K562 (cell line): ENCODE measurements around the gene ARID5B. TPM values are rescaled to one million over a fixed set of nuclear protein-coding genes. Genes with fewer than 3 reads are reported as not detected.

Experiments used
- ATAC-seq: fragments of 200-7000 bp; cut with Tn5 transposase; 3 replicates; pipeline ENCODE4 v1.9.1; 2020; ENCODE audit warnings: moderate library complexity
- BruUV-seq: library from RNA; stranded (reverse); fragments of 400-500 nt; replicated peaks from 2 replicates; lab custom pipeline; 2021; lab: Mats Ljungman, UMichigan
- CTCF ChIA-PET: fragments of 300-600 bp; formaldehyde crosslinking; extraction: SDS; loops from one replicate; lab custom pipeline; 2021; ENCODE audit warnings: low intra/inter-chr PET ratio; lab: Yijun Ruan, JAX
- POLR2A ChIA-PET: fragments of 300-600, 350-650 bp; sonication (Branson Sonifier 250); formaldehyde crosslinking; extraction: SDS; loops from one replicate; lab custom pipeline; 2021; ENCODE audit warnings: antibody characterized with exemption, inconsistent platforms; lab: Yijun Ruan, JAX
- DNase-seq, 4 experiments: peaks; one replicate each; pipeline versions ENCODE4 v3.0.0 to v3.0.0-alpha.2; 2011 to 2018; ENCODE audit warnings: low spot score in 3 of 4, mixed read lengths in 3 of 4; ENCODE audit errors: extremely low read depth in 1 of 4
- FAIRE-seq: peaks from 2 replicates; lab custom pipeline; 2011; peaks lifted over from hg19 to GRCh38; lab: Jason Lieb, UNC
- H2AFZ ChIP-seq: 2 replicates; pipeline ENCODE4 v1.6.0; 2011; ENCODE audit warnings: low read depth, low read length, control low read depth, inconsistent platforms
- H3K27ac ChIP-seq: fragments of 200-600 bp; 3 replicates; pipeline ENCODE4 v1.8.0; 2011; ENCODE audit warnings: low read depth, mild to moderate bottlenecking, control low read depth, inconsistent platforms, low read length, moderate library complexity, mixed read lengths; ENCODE audit errors: extremely low read depth
- H3K27me3 ChIP-seq, 2 experiments: fragments of 300-600 bp in 1 of 2; 2 replicates in 1 of 2; 3 replicates in 1 of 2; pipeline versions ENCODE4 v1.6.0 to v1.8.0; 2011; ENCODE audit warnings: inconsistent platforms in 2 of 2, low read length in 2 of 2, mild to moderate bottlenecking in 1 of 2, mixed read lengths in 1 of 2, moderate library complexity in 1 of 2; ENCODE audit not compliant: control insufficient read depth in 2 of 2, insufficient read depth in 2 of 2
- H3K36me3 ChIP-seq: fragments of 300-600 bp; 3 replicates; pipeline ENCODE4 v1.8.0; 2011; ENCODE audit warnings: mild to moderate bottlenecking, low read length, inconsistent platforms; ENCODE audit not compliant: control insufficient read depth, insufficient read depth
- H3K4me1 ChIP-seq, 2 experiments: fragments of 200-600 bp in 1 of 2; replicated peaks in 1 of 2; 2 replicates in 1 of 2; 3 replicates in 1 of 2; pipeline versions ENCODE4 v1.5.1 to v1.8.0; 2011; ENCODE audit warnings: inconsistent platforms in 2 of 2, low read length in 2 of 2, mild to moderate bottlenecking in 1 of 2, mixed read lengths in 1 of 2, moderate library complexity in 1 of 2; ENCODE audit not compliant: control insufficient read depth in 2 of 2, insufficient read depth in 2 of 2
- H3K4me2 ChIP-seq: 2 replicates; pipeline ENCODE4 v1.6.1; 2011; ENCODE audit warnings: low read length, control low read depth, inconsistent platforms, mixed read lengths; ENCODE audit not compliant: insufficient read depth
- H3K4me3 ChIP-seq: fragments of 200-600 bp; sonication (generic), shearing (Covaris generic); 2 replicates; pipeline ENCODE4 v1.5.1; 2016; ENCODE audit warnings: control low read depth, inconsistent platforms
- H3K79me2 ChIP-seq: fragments of 200-600 bp; 3 replicates; pipeline ENCODE4 v1.8.0; 2011; ENCODE audit warnings: low read length, inconsistent platforms; ENCODE audit not compliant: control insufficient read depth, insufficient read depth
- H3K9ac ChIP-seq, 2 experiments: 2 replicates each; pipeline versions ENCODE4 v1.6.0 to v1.6.1; 2011; ENCODE audit warnings: low read depth in 2 of 2, low read length in 2 of 2, control low read depth in 1 of 2, inconsistent platforms in 1 of 2, mild to moderate bottlenecking in 1 of 2, mixed read lengths in 1 of 2; ENCODE audit not compliant: insufficient read depth in 1 of 2
- H3K9me1 ChIP-seq: one replicate; pipeline ENCODE4 v1.6.0; 2011; ENCODE audit warnings: inconsistent platforms, mild to moderate bottlenecking, low read length, moderate library complexity; ENCODE audit not compliant: control insufficient read depth, insufficient read depth
- H3K9me3 ChIP-seq: replicated peaks from 2 replicates; pipeline ENCODE4 v1.5.1; 2011; ENCODE audit warnings: low read depth, low read length, inconsistent platforms; ENCODE audit not compliant: control insufficient read depth, insufficient read depth
- H4K20me1 ChIP-seq: replicated peaks from 2 replicates; pipeline ENCODE4 v1.6.1; 2011; ENCODE audit warnings: low read length, inconsistent platforms, mixed read lengths; ENCODE audit not compliant: control insufficient read depth, insufficient read depth
- DMBX1 ChIP-seq: fragments of 250-450 bp; sonication (Bioruptor Pico); IDR thresholded peaks from 2 replicates; pipeline ENCODE4 v1.8.0; 2022; ENCODE audit warnings: inconsistent platforms, mild to moderate bottlenecking, moderate library complexity, borderline replicate concordance
- NFXL1 ChIP-seq: fragments of 450-650 bp; formaldehyde crosslinking; IDR thresholded peaks from 2 replicates; pipeline ENCODE4 v1.4.0; 2021; ENCODE audit warnings: mild to moderate bottlenecking
- NR2C1 ChIP-seq, 2 experiments: fragments of 450-650 bp; IDR thresholded peaks; 2 replicates each; pipeline ENCODE4 v1.6.1; 2017; ENCODE audit warnings: mild to moderate bottlenecking in 2 of 2, antibody characterized with exemption in 1 of 2, inconsistent platforms in 1 of 2, missing compliant biosample characterization in 1 of 2, missing genetic modification characterization in 1 of 2
- NR3C1 ChIP-seq: sonication (generic); formaldehyde crosslinking; IDR thresholded peaks from 2 replicates; pipeline ENCODE4 v1.8.1; 2022; ENCODE audit warnings: missing genetic modification reagents
- ZNF354B ChIP-seq: fragments of 250-450 bp; sonication (Bioruptor Pico); IDR thresholded peaks from 2 replicates; pipeline ENCODE4 v1.4.0; 2020
- WGBS: fragments of 100-300 bp; shearing (Covaris generic); methylation state at CpG from one replicate; pipeline ENCODE4 v1.1.6; 2016; ENCODE audit warnings: low coverage, mixed read lengths; ENCODE audit not compliant: insufficient coverage; ENCODE audit errors: missing lambda C conversion rate; 5-methylcytosine and 5-hydroxymethylcytosine counted together
- in situ Hi-C: fragments of 300-500 bp; cut with MboI; formaldehyde crosslinking; loops from 4 replicates; pipeline ENCODE4 v1.15.0; 2018; ENCODE audit warnings: inconsistent platforms, mixed read lengths
- intact Hi-C: fragments of 100-400 bp; cut with micrococcal nuclease; formaldehyde crosslinking; loops from 2 replicates; pipeline ENCODE4 v1.14.2; 2022
- polyA plus RNA-seq, 8 experiments: library from polyadenylated mRNA; depleted of rRNA in 4 of 8; stranded (reverse) in 5 of 8; unstranded in 3 of 8; fragments of >200 nt; fragmentation: Nextera tagmentation in 2 of 8; fragmentation: Illumina TruSeq in 1 of 8; extraction: Ambion mirVana in 2 of 8; extraction: Trizol in 1 of 8; gene quantifications; 2 replicates each; pipeline versions ENCODE4 v1.2.1 to v1.2.3, GENCODE V29; 2011 to 2014; ENCODE audit warnings: inconsistent platforms in 1 of 8, missing spikeins in 1 of 8
- total RNA-seq, 7 experiments: library from RNA; depleted of rRNA in 6 of 7; stranded (reverse); fragments of >200 nt in 6 of 7; fragmentation: Illumina TruSeq in 2 of 7; extraction: Trizol in 2 of 7; gene quantifications; 2 replicates each; pipeline versions ENCODE4 v1.2.1 to v1.2.3, GENCODE V29; 2011 to 2021; ENCODE audit warnings: low replicate concordance in 1 of 7
- TF ChIP-seq, protein P1 (sequence below): fragments of 250-450 bp; sonication (Bioruptor Pico); IDR thresholded peaks from 2 replicates; pipeline ENCODE4 v1.8.0; 2021; ENCODE audit warnings: moderate library complexity, mild to moderate bottlenecking, inconsistent platforms
- TF ChIP-seq, protein P2 (sequence below): fragments of 450-650 bp; IDR thresholded peaks from 2 replicates; pipeline ENCODE4 v1.6.1; 2018; ENCODE audit not compliant: partially characterized antibody
- TF ChIP-seq, protein P3 (sequence below): sonication (generic); formaldehyde crosslinking; IDR thresholded peaks from 2 replicates; pipeline ENCODE4 v1.8.0; 2023; ENCODE audit warnings: missing genetic modification reagents, mild to moderate bottlenecking, borderline replicate concordance
- TF ChIP-seq, protein P4 (sequence below): fragments of 450-650 bp; formaldehyde crosslinking; conservative IDR thresholded peaks from 2 replicates; pipeline ENCODE4 v1.4.0; 2022; ENCODE audit warnings: mild to moderate bottlenecking, missing genetic modification characterization

Gene ARID5B
- total and polyA plus RNA-seq, 9 of the 15 experiments (the other 6 are each of a cell fraction or from before 2014, with no cell fraction given) = 0.48 to 1.6 (median 0.80) TPM

DNA sequence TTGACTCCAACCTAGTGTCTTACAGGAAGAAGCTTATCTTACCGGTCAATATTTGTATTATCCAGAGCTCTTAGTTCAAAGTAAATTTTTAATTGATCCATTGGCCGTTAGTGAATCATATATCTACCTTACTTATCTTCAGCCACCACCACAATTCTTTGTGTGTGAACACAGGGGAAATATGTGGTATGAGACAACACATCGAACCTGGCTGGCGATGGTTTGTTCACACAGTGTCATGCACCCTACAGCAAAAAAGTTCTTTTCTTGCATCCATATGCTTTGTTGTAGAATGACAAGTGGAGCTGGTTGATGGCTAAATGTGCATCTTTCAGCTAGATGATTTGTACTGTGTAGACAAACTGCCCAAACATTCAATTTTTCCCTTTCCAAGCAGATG lies 65.8 kb downstream of the ARID5B start:
- no TSS peak for BruUV-seq
- intact Hi-C loops (no loop called here), in situ Hi-C loops (no loop called here)
- ChIA-PET CTCF (no interaction called here), POLR2A (interaction anchor here (1.2 to 1.6 kb wide), 2 partner anchors 8 to 21 kb away, joined by 3 read pairs; no protein-coding TSS in a partner anchor)
- Histone ChIP-seq H3K36me3 (no peaks in the 10 kb centered on the region), H3K4me2 (no peak overlapping the region), H4K20me1 (no peaks in the 10 kb centered on the region), H3K79me2 (no peaks in the 10 kb centered on the region), H3K9ac (no peak overlapping the region), H3K9me3 (no peaks in the 10 kb centered on the region), H3K27me3 (no peaks in the 10 kb centered on the region; a peak in 2 of 5 replicates), H3K4me1 (no peaks in the 10 kb centered on the region), H2AFZ (no peak overlapping the region), H3K4me3 (no peak overlapping the region), H3K27ac (no peak overlapping the region), H3K9me1 (no peaks in the 10 kb centered on the region)
- FAIRE-seq = no peak
- no peak for ATAC-seq
- DNase-seq = no peak
- WGBS = 38% methylated on average over 4 of the region's 4 CpGs
- TF ChIP-seq NFXL1 (CRISPR knock-in tag) (no peak), NR2C1 (IDR thresholded peaks at IDR 0.05) (no peak), NR2C1 (tag; IDR thresholded peaks at IDR 0.05) (no peak), DMBX1 (no peak), ZNF354B (CRISPR knock-in tag) (no peak), NR3C1 (no peak)
- TF ChIP-seq, protein P1, sequence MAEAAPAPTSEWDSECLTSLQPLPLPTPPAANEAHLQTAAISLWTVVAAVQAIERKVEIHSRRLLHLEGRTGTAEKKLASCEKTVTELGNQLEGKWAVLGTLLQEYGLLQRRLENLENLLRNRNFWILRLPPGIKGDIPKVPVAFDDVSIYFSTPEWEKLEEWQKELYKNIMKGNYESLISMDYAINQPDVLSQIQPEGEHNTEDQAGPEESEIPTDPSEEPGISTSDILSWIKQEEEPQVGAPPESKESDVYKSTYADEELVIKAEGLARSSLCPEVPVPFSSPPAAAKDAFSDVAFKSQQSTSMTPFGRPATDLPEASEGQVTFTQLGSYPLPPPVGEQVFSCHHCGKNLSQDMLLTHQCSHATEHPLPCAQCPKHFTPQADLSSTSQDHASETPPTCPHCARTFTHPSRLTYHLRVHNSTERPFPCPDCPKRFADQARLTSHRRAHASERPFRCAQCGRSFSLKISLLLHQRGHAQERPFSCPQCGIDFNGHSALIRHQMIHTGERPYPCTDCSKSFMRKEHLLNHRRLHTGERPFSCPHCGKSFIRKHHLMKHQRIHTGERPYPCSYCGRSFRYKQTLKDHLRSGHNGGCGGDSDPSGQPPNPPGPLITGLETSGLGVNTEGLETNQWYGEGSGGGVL (CRISPR knock-in tag) = no peak
- TF ChIP-seq, protein P2, sequence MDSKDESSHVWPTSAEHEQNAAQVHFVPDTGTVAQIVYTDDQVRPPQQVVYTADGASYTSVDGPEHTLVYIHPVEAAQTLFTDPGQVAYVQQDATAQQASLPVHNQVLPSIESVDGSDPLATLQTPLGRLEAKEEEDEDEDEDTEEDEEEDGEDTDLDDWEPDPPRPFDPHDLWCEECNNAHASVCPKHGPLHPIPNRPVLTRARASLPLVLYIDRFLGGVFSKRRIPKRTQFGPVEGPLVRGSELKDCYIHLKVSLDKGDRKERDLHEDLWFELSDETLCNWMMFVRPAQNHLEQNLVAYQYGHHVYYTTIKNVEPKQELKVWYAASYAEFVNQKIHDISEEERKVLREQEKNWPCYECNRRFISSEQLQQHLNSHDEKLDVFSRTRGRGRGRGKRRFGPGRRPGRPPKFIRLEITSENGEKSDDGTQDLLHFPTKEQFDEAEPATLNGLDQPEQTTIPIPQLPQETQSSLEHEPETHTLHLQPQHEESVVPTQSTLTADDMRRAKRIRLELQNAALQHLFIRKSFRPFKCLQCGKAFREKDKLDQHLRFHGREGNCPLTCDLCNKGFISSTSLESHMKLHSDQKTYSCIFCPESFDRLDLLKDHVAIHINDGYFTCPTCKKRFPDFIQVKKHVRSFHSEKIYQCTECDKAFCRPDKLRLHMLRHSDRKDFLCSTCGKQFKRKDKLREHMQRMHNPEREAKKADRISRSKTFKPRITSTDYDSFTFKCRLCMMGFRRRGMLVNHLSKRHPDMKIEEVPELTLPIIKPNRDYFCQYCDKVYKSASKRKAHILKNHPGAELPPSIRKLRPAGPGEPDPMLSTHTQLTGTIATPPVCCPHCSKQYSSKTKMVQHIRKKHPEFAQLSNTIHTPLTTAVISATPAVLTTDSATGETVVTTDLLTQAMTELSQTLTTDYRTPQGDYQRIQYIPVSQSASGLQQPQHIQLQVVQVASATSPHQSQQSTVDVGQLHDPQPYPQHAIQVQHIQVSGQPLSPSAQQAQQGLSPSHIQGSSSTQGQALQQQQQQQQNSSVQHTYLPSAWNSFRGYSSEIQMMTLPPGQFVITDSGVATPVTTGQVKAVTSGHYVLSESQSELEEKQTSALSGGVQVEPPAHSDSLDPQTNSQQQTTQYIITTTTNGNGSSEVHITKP = no peak
- TF ChIP-seq, protein P3, sequence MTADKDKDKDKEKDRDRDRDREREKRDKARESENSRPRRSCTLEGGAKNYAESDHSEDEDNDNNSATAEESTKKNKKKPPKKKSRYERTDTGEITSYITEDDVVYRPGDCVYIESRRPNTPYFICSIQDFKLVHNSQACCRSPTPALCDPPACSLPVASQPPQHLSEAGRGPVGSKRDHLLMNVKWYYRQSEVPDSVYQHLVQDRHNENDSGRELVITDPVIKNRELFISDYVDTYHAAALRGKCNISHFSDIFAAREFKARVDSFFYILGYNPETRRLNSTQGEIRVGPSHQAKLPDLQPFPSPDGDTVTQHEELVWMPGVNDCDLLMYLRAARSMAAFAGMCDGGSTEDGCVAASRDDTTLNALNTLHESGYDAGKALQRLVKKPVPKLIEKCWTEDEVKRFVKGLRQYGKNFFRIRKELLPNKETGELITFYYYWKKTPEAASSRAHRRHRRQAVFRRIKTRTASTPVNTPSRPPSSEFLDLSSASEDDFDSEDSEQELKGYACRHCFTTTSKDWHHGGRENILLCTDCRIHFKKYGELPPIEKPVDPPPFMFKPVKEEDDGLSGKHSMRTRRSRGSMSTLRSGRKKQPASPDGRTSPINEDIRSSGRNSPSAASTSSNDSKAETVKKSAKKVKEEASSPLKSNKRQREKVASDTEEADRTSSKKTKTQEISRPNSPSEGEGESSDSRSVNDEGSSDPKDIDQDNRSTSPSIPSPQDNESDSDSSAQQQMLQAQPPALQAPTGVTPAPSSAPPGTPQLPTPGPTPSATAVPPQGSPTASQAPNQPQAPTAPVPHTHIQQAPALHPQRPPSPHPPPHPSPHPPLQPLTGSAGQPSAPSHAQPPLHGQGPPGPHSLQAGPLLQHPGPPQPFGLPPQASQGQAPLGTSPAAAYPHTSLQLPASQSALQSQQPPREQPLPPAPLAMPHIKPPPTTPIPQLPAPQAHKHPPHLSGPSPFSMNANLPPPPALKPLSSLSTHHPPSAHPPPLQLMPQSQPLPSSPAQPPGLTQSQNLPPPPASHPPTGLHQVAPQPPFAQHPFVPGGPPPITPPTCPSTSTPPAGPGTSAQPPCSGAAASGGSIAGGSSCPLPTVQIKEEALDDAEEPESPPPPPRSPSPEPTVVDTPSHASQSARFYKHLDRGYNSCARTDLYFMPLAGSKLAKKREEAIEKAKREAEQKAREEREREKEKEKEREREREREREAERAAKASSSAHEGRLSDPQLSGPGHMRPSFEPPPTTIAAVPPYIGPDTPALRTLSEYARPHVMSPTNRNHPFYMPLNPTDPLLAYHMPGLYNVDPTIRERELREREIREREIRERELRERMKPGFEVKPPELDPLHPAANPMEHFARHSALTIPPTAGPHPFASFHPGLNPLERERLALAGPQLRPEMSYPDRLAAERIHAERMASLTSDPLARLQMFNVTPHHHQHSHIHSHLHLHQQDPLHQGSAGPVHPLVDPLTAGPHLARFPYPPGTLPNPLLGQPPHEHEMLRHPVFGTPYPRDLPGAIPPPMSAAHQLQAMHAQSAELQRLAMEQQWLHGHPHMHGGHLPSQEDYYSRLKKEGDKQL (CRISPR knock-in tag) = no peak
- TF ChIP-seq, protein P4, sequence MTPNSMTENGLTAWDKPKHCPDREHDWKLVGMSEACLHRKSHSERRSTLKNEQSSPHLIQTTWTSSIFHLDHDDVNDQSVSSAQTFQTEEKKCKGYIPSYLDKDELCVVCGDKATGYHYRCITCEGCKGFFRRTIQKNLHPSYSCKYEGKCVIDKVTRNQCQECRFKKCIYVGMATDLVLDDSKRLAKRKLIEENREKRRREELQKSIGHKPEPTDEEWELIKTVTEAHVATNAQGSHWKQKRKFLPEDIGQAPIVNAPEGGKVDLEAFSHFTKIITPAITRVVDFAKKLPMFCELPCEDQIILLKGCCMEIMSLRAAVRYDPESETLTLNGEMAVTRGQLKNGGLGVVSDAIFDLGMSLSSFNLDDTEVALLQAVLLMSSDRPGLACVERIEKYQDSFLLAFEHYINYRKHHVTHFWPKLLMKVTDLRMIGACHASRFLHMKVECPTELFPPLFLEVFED (CRISPR knock-in tag) = no peak
